ENCODE measurements around the gene PODXL2. TPM values are rescaled to one million over a fixed set of nuclear protein-coding genes. Genes with fewer than 3 reads are reported as not detected.
A peak's percentile ranks its signal among the peaks of the same experiment; 100 is the strongest.

PODXL2 gene
- polyA plus RNA-seq, 1 donor (not counting 4 experiments of a cell fraction or from before 2014, with no cell fraction given), result 1.6 TPM

- no peak for FAIRE-seq
- Histone ChIP-seq H3K9ac (ENCODE audit: control insufficient read depth, extremely low read depth, insufficient read depth, low read length) (no peak overlapping the region), H3K4me1 (ENCODE audit: control insufficient read depth, extremely low read depth, insufficient read depth, low read length) (peaks cover 16% of the 10 kb centered on the region), H3K4me2 (ENCODE audit: control insufficient read depth, extremely low read depth, insufficient read depth, low read depth, low read length) (no peak overlapping the region), H4K20me1 (ENCODE audit: control insufficient read depth, extremely low read depth, insufficient read depth, low read length) (peaks cover 10% of the 10 kb centered on the region), H2AFZ (ENCODE audit: control insufficient read depth, low read length) (no peak overlapping the region), H3K36me3 (ENCODE audit: control insufficient read depth in 2 of 2, extremely low read depth in 1 of 2, insufficient read depth in 2 of 2, low read length in 2 of 2) (peaks cover 4 to 7% of the 10 kb centered on the region in 2 experiments), H3K4me3 (ENCODE audit: control insufficient read depth in 2 of 3, extremely low read depth in 1 of 3, insufficient read depth in 2 of 3, low read depth in 1 of 3, low read length in 3 of 3) (no peak overlapping the region), H3K9me1 (ENCODE audit: control insufficient read depth, extremely low read depth, insufficient read depth, low read length) (no peaks in the 10 kb centered on the region), H3K27ac (ENCODE audit: control insufficient read depth, insufficient read depth, low read length) (no peak overlapping the region), H3K9me3 (ENCODE audit: control insufficient read depth, low read depth, low read length) (no peaks in the 10 kb centered on the region), H3K27me3 (ENCODE audit: control insufficient read depth, extremely low read depth, insufficient read depth, low read length) (no peaks in the 10 kb centered on the region), H3K79me2 (ENCODE audit: control insufficient read depth, insufficient read depth, low read length) (peaks cover 76% of the 10 kb centered on the region)
- TF ChIP-seq EZH2 (IDR thresholded peaks at IDR 0.05; ENCODE audit: low read length) (no peak), CTCF (optimal IDR thresholded peaks at IDR 0.05 in 1 of 3, IDR thresholded peaks at IDR 0.05 in 1 of 3, conservative IDR thresholded peaks at IDR 0.05 in 1 of 3; ENCODE audit: extremely low read depth in 1 of 3, insufficient read depth in 2 of 3, low read length in 3 of 3) (no peak)
- dilution Hi-C loops (cut with MboI; ENCODE audit: extremely low pct_ligation_motif_present, low sequenced_read_pairs), result no loop called here
- DNase-seq (ENCODE audit: low read depth, low spot score), result no peak
These were observed 43.1 kb upstream of the PODXL2 start for GRCh38 chr3:127585813-127586413.

DNA sequence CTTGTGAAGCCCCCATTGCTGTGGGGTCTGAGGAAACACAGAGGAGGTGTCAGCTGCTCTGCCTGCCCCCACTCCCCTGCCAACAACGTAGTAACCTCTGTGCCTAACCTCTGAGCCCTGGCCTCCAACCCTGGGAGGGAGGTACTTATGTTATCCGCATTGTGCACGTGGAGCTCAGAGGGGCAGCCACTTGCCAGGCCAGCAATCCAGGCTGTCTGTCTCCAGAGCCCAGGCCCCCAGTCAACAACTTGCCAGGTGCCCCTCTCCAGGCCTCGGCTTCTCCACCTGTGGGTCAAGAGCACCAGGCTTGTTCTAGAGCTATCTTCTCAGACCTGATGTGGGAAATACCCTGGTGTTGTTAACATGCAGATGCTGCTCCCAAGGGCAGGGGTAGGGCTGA lies 41.1 kb upstream of the PODXL2 start:
- H2AFZ ChIP-seq (ENCODE audit: control insufficient read depth, low read length), result no peak overlapping the region
- H3K27ac ChIP-seq (ENCODE audit: control insufficient read depth, insufficient read depth, low read length), result peak overlapping the region; percentile 19
- no peak overlapping the region for H3K4me2 ChIP-seq (ENCODE audit: control insufficient read depth, extremely low read depth, insufficient read depth, low read depth, low read length)
- H3K9ac ChIP-seq (ENCODE audit: control insufficient read depth, extremely low read depth, insufficient read depth, low read length), result no peak overlapping the region
- peaks cover 65% of the 10 kb centered on the region for H3K79me2 ChIP-seq (ENCODE audit: control insufficient read depth, insufficient read depth, low read length)
- peaks cover 10% of the 10 kb centered on the region for H4K20me1 ChIP-seq (ENCODE audit: control insufficient read depth, extremely low read depth, insufficient read depth, low read length)
- H3K4me3 ChIP-seq (ENCODE audit: control insufficient read depth in 2 of 3, extremely low read depth in 1 of 3, insufficient read depth in 2 of 3, low read depth in 1 of 3, low read length in 3 of 3), result no peak overlapping the region
- TF ChIP-seq EZH2 (IDR thresholded peaks at IDR 0.05; ENCODE audit: low read length), result no peak
- DNase-seq (ENCODE audit: low read depth, low spot score), result no peak
- peaks cover 26% of the 10 kb centered on the region for H3K4me1 ChIP-seq (ENCODE audit: control insufficient read depth, extremely low read depth, insufficient read depth, low read length)
- H3K9me3 ChIP-seq (ENCODE audit: control insufficient read depth, low read depth, low read length), result no peaks in the 10 kb centered on the region
- H3K9me1 ChIP-seq (ENCODE audit: control insufficient read depth, extremely low read depth, insufficient read depth, low read length), result no peaks in the 10 kb centered on the region
- dilution Hi-C loops (cut with MboI; ENCODE audit: extremely low pct_ligation_motif_present, low sequenced_read_pairs), result no loop called here
- peaks cover 4 to 5% of the 10 kb centered on the region in 2 experiments for H3K36me3 ChIP-seq (ENCODE audit: control insufficient read depth in 2 of 2, extremely low read depth in 1 of 2, insufficient read depth in 2 of 2, low read length in 2 of 2)
- H3K27me3 ChIP-seq (ENCODE audit: control insufficient read depth, extremely low read depth, insufficient read depth, low read length), result no peaks in the 10 kb centered on the region
- no peak for FAIRE-seq

Data from keratinocyte (primary cell).